GM23248 (cell line): Measurements from ENCODE around the gene SARDH. TPM values are rescaled to one million over a fixed set of nuclear protein-coding genes. Genes with fewer than 3 reads are reported as not detected.

Experiments
- DNase-seq: peaks from one replicate; pipeline ENCODE4 v3.0.0-alpha.2; 2015
- H2AFZ ChIP-seq: fragments of 200-600 bp; sonication (generic); 2 replicates; pipeline ENCODE4 v1.6.1; 2016; ENCODE audit warnings: antibody characterized with exemption
- H3F3A ChIP-seq: fragments of 200-600 bp; sonication (generic); 2 replicates; pipeline ENCODE4 v1.6.1; 2016; ENCODE audit warnings: mild to moderate bottlenecking, antibody characterized with exemption, mixed run types; ENCODE audit not compliant: insufficient read depth
- H3K27ac ChIP-seq: fragments of 200-600 bp; sonication (generic); 2 replicates; pipeline ENCODE4 v1.5.1; 2016; ENCODE audit warnings: mild to moderate bottlenecking
- H3K27me3 ChIP-seq: fragments of 200-600 bp; sonication (generic); replicated peaks from 2 replicates; pipeline ENCODE4 v1.6.1; 2016; ENCODE audit warnings: mild to moderate bottlenecking; ENCODE audit not compliant: insufficient read depth
- H3K36me3 ChIP-seq: fragments of 200-600 bp; sonication (generic); 2 replicates; pipeline ENCODE4 v1.6.1; 2016; ENCODE audit warnings: low read depth, mild to moderate bottlenecking
- H3K4me1 ChIP-seq: fragments of 200-600 bp; sonication (generic); 2 replicates; pipeline ENCODE4 v1.6.1; 2016; ENCODE audit warnings: mild to moderate bottlenecking; ENCODE audit not compliant: insufficient read depth
- H3K4me2 ChIP-seq: fragments of 200-600 bp; sonication (generic); one replicate; pipeline ENCODE4 v1.6.1; 2016; ENCODE audit warnings: mild to moderate bottlenecking; ENCODE audit not compliant: unreplicated experiment
- H3K4me3 ChIP-seq: fragments of 200-600 bp; sonication (generic); 2 replicates; pipeline ENCODE4 v1.5.1; 2016; ENCODE audit warnings: mild to moderate bottlenecking
- H3K79me2 ChIP-seq: fragments of 200-600 bp; sonication (generic); 2 replicates; pipeline ENCODE4 v1.6.1; 2016; ENCODE audit warnings: mild to moderate bottlenecking; ENCODE audit not compliant: insufficient read depth
- H3K9ac ChIP-seq: fragments of 200-600 bp; sonication (generic); 2 replicates; pipeline ENCODE4 v1.6.1; 2016; ENCODE audit warnings: mild to moderate bottlenecking
- H3K9me2 ChIP-seq: fragments of 200-600 bp; sonication (generic); 2 replicates; pipeline ENCODE4 v1.6.1; 2016; ENCODE audit warnings: mixed run types, mild to moderate bottlenecking, moderate library complexity; ENCODE audit not compliant: insufficient read depth
- H3K9me3 ChIP-seq: fragments of 200-600 bp; sonication (generic); one replicate; pipeline ENCODE4 v1.6.1; 2017; ENCODE audit warnings: low read depth
- H4K20me1 ChIP-seq: fragments of 200-600 bp; sonication (generic); 2 replicates; pipeline ENCODE4 v1.6.0; 2016; ENCODE audit not compliant: insufficient read depth
- EZH2 ChIP-seq: fragments of 200-600 bp; sonication (generic); IDR thresholded peaks from 2 replicates; pipeline ENCODE4 v1.6.1; 2018; ENCODE audit warnings: antibody characterized with exemption, mild to moderate bottlenecking; ENCODE audit not compliant: insufficient read depth, poor library complexity, severe bottlenecking
- EZH2phosphoT487 ChIP-seq: fragments of 200-600 bp; sonication (generic); IDR thresholded peaks from 2 replicates; pipeline ENCODE4 v1.6.1; 2018; ENCODE audit warnings: antibody characterized with exemption, moderate library complexity, mild to moderate bottlenecking, low read depth; ENCODE audit not compliant: insufficient read depth
- WGBS, 2 experiments: methylation state at CpG; one replicate each; pipeline ENCODE4 v1.1.6; 2015 to 2017; ENCODE audit warnings: low lambda C conversion rate in 2 of 2, low coverage in 1 of 2; ENCODE audit errors: missing lambda C conversion rate in 2 of 2; 5-methylcytosine and 5-hydroxymethylcytosine counted together
- in situ Hi-C: fragments of 300-500 bp; cut with MboI; formaldehyde crosslinking; loops from 2 replicates; pipeline ENCODE4 v1.15.0; 2020
- polyA plus RNA-seq: library from polyadenylated mRNA; unstranded; fragments of >200 nt; fragmentation: Nextera tagmentation; extraction: Ambion mirVana; gene quantifications from 2 replicates; pipeline ENCODE4 v1.2.1, GENCODE V29; 2016
- total RNA-seq: library from RNA; depleted of rRNA; stranded (reverse); fragments of >200 nt; shearing (Covaris generic); gene quantifications from 2 replicates; pipeline ENCODE4 v1.2.3, GENCODE V29; 2014

Gene SARDH
- total and polyA plus RNA-seq, 2 experiments from 2014 or later = 0.16 to 2.4 TPM

- Histone ChIP-seq H3K36me3 (no peaks in the 10 kb centered on the region), H3K9me2 (no peaks in the 10 kb centered on the region), H3K4me3 (no peak overlapping the region), H3K9ac (no peak overlapping the region), H3K27me3 (no peaks in the 10 kb centered on the region), H3K27ac (no peak overlapping the region), H2AFZ (no peak overlapping the region), H3K4me2 (no peak overlapping the region), H3F3A (no peaks in the 10 kb centered on the region), H3K9me3 (no peaks in the 10 kb centered on the region), H3K79me2 (no peaks in the 10 kb centered on the region), H3K4me1 (no peaks in the 10 kb centered on the region), H4K20me1 (no peaks in the 10 kb centered on the region)
- DNase-seq = no peak
- no peak for TF ChIP-seq EZH2phosphoT487
- TF ChIP-seq EZH2 = no peak
- in situ Hi-C loops = loop anchor here (5.0 to 25.0 kb wide), 2 partner anchors 206 to 326 kb away; partner anchors contain the start of gene VAV2
- WGBS, 2 experiments = 94 to 97% methylated on average over 16 of the region's 16 CpGs
Measured at GRCh38 chr9:133785753-133786370, 47.7 kb upstream of the SARDH start.

GRCh38 chr9:133784731-133785561 is 46.8 kb upstream of the SARDH start:
- H4K20me1 ChIP-seq = no peaks in the 10 kb centered on the region
- 90% methylated on average over 25 of the region's 25 CpGs for WGBS, 2 experiments
- DNase-seq = no peak
- in situ Hi-C loops = loop anchor here (5.0 to 25.0 kb wide), 2 partner anchors 207 to 327 kb away; partner anchors contain the start of gene VAV2
- H2AFZ ChIP-seq = no peak overlapping the region
- H3K4me2 ChIP-seq = no peak overlapping the region
- H3K36me3 ChIP-seq = no peaks in the 10 kb centered on the region
- H3K9me3 ChIP-seq = no peaks in the 10 kb centered on the region
- no peak overlapping the region for H3K27ac ChIP-seq
- no peaks in the 10 kb centered on the region for H3F3A ChIP-seq
- no peak overlapping the region for H3K4me3 ChIP-seq
- no peaks in the 10 kb centered on the region for H3K4me1 ChIP-seq
- no peaks in the 10 kb centered on the region for H3K27me3 ChIP-seq
- no peaks in the 10 kb centered on the region for H3K9me2 ChIP-seq
- no peaks in the 10 kb centered on the region for H3K79me2 ChIP-seq
- no peak overlapping the region for H3K9ac ChIP-seq
- no peak for TF ChIP-seq EZH2phosphoT487
- no peak for TF ChIP-seq EZH2

- no peaks in the 10 kb centered on the region for H3K9me2 ChIP-seq
- no peak for DNase-seq
- no peak overlapping the region for H3K4me3 ChIP-seq
- H3K79me2 ChIP-seq = no peaks in the 10 kb centered on the region
- 89 to 91% methylated on average over 9 to 13 of the region's 13 CpGs for WGBS, 2 experiments
- no peaks in the 10 kb centered on the region for H3K4me1 ChIP-seq
- H3K27me3 ChIP-seq = no peaks in the 10 kb centered on the region
- H3K27ac ChIP-seq = no peak overlapping the region
- H3K36me3 ChIP-seq = no peaks in the 10 kb centered on the region
- no peaks in the 10 kb centered on the region for H3F3A ChIP-seq
- H3K9ac ChIP-seq = no peak overlapping the region
- in situ Hi-C loops = loop anchor here (25.0 kb wide), 1 partner anchor 329 kb away; no protein-coding TSS in a partner anchor
- H3K9me3 ChIP-seq = no peaks in the 10 kb centered on the region
- no peak overlapping the region for H2AFZ ChIP-seq
- no peaks in the 10 kb centered on the region for H4K20me1 ChIP-seq
- TF ChIP-seq EZH2phosphoT487 = no peak
- no peak for TF ChIP-seq EZH2
- no peak overlapping the region for H3K4me2 ChIP-seq
Measured at GRCh38 chr9:133783331-133783731, 45.2 kb upstream of the SARDH start.

- in situ Hi-C loops = loop anchor here (25.0 kb wide), 1 partner anchor 330 kb away; no protein-coding TSS in a partner anchor
- Histone ChIP-seq H3K27me3 (no peaks in the 10 kb centered on the region), H3K36me3 (no peaks in the 10 kb centered on the region), H3K4me2 (no peak overlapping the region), H4K20me1 (no peaks in the 10 kb centered on the region), H3K9ac (no peak overlapping the region), H3K27ac (no peak overlapping the region), H3F3A (no peaks in the 10 kb centered on the region), H3K9me2 (no peaks in the 10 kb centered on the region), H3K4me1 (no peaks in the 10 kb centered on the region), H2AFZ (no peak overlapping the region), H3K79me2 (no peaks in the 10 kb centered on the region), H3K9me3 (no peaks in the 10 kb centered on the region), H3K4me3 (no peak overlapping the region)
- 52 to 56% methylated on average over 16 of the region's 16 CpGs for WGBS, 2 experiments
- TF ChIP-seq EZH2phosphoT487 (no peak), EZH2 (no peak)
- DNase-seq = peak; percentile 80
Measured at GRCh38 chr9:133782157-133783130, 44.3 kb upstream of the SARDH start.
